GM19372 (cell line): ENCODE data around the gene BUD23.
A peak's percentile ranks its signal among the peaks of the same experiment; 100 is the strongest.
"Not testable (repeated sequence)": the region's sequence is repeated elsewhere in the genome, so short reads cannot be mapped to it uniquely, and the experiment has no call there.

Experiments
- ATAC-seq: cut with Tn5 transposase; IDR thresholded peaks from one replicate; pipeline ENCODE4 v1.9.1; 2021; ENCODE audit warnings: mild to moderate bottlenecking, low read depth, moderate library complexity; ENCODE audit not compliant: unreplicated experiment

Gene BUD23

DNA sequence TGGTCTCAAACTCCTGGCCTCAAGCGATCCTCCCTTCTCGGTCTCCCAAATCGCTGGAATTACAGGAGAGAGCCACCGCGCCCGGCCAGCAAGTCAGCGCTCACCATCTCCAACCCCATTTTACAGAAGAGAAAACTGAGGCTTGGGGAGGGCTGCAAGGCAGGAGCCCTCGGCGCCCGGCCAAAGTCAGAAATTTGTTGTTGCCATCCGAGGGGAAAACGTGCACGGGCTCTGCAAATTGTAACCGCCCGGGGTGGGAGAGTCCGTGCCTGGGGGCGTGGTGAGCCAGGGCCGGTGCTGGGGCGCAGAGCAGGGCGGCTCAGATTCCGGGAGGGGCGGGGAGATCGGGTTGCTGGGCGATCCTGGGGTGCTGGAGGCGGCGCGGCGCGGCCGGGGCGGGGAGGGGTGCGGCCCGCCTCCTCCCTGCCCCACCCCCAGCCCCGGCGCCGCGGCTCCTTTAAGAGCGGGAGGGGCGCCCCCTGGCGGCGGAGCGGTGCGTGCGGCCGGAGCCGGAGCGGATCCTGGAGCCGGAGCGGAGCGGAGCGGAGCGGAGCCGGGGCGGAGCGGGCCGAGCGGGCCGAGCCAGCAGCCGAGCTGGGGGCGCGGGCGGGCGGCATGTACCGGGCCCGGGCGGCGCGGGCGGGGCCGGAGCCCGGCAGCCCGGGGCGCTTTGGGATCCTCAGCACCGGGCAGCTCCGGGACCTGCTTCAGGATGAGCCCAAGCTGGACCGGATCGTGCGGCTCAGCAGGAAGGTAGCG is 15.9 kb upstream of the BUD23 start, which contains the start of gene VPS37D:
Gene VPS37D, plus strand, starts transcription at position 488 of the 759 bp plus-strand sequence. Its CDS starts 128 bp downstream, at position 616.
- ATAC-seq, result peak; percentile 96

DNA sequence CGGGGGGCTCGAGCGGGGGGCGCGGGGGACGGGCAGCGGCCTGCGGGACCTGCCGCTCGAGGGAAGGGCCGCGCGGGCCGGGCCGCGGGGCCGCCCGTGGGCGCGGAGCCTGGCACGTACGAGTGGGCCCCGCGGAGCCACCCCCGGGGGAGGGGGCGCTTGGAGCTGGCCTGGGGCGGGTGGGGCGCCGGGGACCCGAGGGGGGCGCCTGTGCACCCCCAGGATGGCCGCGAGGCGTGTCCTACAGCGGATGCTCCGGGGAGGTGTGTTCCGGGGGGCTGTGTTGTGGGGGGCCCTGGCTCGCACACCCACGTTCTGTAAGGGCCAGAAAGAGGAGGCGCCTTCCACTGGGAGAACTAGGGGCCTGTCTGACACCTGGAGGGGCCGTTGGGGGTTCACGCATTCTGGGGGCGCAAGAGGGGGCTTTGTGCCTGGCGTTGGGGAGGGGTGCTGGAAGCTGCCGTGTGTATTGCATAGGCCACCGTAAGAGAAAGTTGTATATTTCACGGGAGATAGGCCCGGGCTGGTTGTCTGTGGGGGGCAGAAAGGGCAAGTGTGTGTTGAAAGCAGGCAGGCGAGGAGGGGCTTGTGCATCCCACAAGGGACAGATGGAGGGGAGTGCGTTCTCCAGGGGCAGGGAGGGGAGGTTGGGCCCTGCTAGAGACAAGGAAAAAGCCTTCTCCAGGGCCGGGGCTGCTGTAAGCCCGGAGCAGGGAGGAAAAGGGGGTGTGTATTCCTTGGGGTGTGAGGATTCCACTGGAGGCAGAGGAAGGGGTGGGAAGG is 15.1 kb upstream of the BUD23 start:
- ATAC-seq, result no peak

DNA sequence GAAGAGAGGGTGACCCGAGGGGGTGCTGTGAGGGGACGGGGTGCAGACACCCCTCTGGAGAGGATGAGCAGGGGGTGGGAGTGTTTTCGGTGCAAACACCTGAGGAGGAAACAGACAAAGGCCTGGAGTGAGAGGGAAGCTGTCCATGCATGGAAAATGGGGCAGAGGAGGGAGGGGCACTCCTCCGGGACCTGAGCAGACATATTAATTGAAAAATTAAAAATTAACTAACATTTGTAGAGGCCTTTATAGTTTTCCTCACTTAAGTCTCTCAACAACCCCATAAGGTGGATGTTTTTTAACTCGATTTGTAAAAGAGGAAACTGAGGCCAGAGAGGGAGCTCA is 14.5 kb upstream of the BUD23 start:
- ATAC-seq, result no peak

DNA sequence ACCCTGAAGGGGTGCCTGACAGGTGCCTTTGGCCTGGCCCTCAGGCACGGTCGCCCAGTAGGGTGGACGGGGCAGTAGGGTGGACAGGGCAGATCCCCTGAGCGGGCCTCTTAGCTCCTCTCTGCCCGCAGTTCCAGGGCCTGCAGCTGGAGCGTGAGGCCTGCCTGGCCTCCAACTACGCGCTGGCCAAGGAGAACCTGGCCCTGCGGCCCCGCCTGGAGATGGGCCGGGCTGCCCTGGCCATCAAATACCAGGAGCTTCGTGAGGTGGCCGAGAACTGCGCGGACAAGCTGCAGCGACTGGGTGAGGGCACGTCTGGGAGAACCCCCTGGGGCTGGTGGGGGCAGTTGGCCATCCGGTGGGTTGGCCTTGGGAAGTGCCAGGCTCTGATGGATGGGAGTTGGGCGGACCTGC is 14.1 kb upstream of the BUD23 start:
- ATAC-seq, result no peak

DNA sequence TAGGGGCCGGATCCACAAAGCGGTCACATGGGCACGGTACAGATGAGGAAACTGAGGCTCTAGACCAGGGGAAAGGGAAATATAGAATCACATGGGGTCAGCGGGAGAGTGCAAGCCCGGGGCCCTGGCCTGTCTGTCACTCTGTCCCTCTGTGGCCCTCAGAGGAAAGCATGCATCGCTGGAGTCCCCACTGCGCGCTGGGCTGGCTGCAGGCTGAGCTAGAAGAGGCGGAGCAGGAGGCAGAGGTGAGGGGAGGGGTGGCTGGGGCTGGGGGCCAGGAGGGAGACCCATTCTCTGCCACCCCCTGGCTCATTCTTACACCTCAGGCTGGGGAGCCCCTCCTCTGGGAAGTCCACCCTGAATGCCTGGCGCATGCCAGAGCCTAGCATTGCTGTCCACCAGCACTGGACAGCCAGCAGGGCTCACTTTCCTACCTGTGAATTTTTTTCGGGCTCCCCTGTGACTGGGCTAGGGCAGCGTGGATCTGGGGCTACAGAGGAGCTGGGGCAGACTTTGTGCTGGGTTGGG is 13.5 kb upstream of the BUD23 start:
- no peak for ATAC-seq

DNA sequence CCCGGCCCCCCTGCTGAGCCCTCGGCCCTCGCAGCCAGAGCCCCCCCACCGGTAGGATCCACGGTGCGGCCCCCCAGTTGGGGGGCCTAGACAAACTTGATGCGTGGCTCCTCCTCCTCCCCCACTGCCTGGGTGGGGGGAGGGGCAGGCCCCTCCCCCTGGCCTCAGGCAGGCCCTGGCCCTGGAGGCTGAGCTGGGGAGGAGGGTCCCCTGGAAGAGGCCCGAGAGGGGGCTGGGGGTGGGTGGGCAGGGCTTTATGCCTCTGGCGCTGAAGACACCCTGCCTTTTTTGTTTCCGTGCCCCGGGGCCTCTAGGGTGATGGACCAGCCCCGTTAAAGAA is 12.1 kb upstream of the BUD23 start:
- ATAC-seq, result no peak

DNA sequence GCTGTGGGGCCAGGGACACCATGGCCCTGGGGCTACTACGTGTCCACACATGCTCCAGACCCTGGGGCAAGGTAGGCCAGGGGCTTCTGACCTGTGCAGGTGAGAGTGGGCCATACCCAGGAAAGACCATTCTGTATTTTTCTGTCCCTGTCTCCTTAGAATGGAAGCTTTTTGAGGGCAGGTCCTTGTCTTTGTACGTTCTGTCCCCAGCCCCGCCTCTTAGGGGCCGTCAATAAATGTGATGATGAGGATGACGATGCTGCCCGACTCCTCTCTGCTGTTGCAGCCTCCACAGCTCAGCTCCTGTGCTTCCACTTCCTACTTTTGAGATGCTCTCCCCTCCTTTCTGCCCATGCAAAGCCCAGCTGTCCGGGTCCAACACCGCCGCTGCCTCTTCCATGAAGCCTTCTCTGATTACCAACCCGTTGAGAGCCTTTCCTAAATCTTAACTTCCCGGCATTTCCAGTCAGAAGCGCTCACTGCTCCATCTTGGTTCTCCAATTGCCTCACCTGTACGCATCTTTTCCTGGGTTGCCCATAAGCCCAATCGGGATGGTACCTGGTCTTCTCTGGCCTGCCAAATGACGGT is 11.4 kb upstream of the BUD23 start:
- no peak for ATAC-seq

DNA sequence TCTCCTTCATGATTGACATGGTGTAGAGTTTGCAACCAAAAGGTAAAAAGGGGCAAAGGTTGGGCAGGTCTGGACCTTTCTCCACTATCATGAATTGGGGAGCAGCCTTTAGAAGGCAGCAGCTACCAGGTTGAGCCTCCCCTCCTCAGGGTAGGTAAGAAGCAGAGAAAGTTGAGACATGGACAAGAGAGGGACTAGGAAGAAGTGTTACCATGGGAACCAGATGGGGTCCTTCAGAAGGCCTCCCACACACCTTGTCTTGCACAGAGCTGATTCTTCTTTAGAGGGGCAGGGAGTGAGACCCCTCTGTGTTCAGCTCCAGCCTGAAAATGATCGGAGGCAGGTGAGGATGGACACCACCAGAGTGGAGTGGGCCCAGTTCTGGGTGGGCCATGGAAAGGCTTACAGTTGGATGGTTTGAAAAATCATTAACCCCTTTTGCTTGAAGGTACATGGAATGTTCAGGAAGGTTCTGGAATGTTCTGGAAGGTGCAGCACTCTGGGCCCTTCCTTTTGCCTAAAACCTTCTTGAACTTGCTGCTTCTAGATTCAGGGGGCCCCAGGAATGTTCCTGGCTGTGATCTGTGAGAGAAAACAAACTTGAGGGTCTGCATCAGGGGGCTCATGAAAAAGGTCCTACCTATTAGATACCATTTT is 8.8 kb upstream of the BUD23 start:
- ATAC-seq, result no peak

DNA sequence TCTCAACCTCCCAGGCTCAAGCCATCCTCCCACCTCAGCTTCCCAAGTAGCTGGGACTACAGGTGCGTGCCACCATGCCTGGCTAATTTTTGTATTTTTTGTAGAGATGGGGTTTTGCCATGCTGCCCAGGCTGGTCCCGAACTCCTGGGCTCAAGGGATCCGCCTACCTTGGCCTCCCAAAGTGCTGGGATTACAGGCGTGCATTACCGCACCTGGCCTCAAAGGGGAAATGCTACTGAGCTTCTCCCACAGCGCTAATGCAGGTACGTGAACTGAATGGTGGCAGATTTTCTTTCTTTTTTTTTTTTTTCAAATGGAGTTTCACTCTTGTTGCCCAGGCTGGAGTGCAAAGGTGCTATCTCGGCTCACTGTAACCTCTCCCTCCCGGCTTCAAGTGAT is 7.3 kb upstream of the BUD23 start:
- ATAC-seq, result not testable (repeated sequence)

DNA sequence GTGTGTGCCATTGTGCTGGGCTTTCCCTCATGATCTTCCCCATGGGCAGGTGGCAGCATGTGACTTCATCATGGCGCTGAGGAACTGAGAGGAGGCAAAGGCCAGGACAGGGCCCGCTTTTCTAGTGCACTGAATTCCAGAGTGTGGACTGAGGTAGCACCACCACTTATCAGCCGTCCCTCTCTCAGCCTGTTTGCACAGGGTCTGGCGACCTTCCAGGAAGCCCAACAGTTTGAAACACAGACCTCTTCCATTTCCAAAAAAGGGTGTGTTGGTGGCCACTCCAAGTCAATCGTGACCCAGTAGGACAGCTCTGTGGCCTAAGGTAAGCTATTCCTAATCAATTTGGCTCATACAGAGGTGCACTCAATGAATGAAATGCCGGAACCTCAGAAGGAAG is 4.5 kb upstream of the BUD23 start:
- ATAC-seq, result no peak

DNA sequence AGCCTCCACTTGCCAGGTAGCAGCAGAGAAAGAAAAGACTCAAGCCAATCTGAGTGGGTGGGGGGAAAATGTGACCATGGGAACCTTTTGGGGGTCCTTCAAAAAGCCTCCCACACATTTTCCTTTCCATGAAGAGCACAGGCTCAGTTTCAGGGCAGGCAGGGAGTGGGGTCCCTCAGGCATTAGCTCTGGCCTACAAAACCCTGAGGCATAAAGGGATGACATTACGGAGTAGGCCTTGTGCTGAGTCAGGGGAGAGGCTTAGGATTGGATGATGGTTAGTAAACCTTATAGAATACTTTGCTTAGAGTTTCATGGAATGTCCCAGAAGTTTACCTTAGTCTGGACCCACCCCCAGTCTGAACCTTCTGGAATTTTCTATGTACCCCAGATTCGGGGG is 3.7 kb upstream of the BUD23 start:
- ATAC-seq, result no peak

DNA sequence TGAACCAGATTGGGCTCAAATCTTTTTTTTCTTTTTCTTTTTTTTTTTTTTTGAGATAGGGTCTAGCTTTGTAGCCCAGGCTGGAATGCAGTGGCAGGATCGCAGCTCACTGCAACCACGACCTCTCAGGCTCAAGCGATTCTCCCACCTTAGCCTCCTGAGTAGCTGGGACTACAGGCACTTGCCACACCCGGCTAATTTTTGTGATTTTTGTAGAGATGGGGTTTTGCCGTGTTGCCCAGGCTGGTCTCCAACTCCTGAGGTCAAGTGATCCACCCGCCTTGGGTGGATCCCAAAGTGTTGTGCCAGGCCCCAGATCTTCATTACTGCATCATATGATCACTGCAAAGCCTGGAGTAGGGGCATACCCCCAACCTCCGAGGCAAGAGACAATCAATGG is 2.9 kb upstream of the BUD23 start:
- ATAC-seq, result no peak

DNA sequence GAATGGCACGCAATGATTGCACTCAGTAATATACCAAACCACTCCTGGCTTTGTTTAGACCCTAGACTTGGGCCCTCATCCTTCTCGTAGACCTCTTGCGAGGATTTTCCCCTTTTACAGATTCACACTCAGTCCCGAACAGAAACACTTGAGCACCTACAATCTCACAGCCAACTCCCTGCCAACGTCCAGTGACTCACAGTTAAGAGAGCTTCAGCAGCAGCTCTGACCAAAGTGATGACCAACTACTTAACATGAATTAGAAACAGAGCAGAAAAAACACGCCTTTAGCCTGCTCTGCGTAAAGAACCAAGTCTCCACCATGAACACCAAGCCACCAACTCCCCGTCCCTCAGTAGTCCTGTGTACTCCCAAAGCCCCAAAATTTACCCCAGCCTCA is 2.4 kb upstream of the BUD23 start:
- no peak for ATAC-seq

DNA sequence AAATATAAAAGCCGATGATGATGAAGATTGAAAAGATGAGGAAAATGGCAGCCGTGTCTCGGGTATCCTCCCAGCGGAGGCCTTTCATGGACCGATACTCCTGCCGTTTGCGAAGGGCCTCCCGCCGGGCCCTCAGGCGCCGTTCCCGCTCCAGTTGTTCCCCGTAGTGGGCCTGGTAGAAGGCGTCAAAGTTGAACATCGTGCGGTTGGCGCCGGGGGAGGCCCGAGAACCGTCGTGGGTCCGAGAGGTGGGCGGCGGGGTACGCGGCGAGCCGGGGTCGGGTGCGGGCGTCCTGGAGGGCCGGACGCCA is 697 bp upstream of the BUD23 start:
- no peak for ATAC-seq

DNA sequence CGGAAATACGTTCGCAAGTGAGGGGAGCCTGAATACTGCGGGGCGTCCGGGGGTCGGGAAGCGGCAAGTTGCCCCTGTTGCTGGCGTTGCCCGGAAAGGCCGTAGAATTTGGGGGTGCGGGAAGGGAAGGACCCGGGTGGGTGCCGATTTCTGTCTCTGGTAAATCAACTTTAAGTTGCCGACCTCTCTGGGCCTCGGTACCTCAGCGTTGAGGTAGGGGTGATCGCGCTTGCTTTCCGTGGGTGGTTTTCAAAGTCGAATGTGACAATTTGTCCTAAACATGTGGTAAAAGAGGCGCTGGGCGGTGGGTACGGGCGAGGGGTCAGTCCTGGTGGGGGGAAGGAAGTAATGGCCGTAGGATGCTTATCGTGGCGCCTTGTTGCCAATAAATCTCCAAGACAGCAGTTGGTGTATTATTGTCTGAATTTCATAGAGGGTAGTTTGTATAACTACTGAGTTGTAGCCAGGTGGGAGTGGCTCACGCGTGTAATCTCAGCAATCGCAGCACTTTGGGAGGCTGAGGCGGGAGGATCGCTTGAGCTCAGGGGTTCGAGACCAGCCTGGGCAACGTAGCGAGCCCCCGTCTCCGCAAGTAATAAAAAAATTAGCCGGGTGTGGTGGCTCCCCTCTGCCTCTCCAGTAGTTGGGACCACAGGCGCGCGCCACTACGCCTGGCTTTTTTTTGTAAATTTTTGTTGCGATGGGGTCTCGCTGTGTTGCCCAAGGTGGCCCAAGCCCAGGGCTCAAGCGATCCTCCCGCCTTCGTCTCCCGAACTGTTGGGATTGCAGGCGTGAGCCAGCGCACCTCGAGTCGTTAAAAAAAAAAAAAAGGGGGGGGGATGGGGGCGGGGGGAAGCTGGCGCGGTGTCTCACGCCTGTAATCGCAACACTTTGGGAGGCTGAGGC is 644 bp downstream of the BUD23 start:
- ATAC-seq, result peak; percentile 9

DNA sequence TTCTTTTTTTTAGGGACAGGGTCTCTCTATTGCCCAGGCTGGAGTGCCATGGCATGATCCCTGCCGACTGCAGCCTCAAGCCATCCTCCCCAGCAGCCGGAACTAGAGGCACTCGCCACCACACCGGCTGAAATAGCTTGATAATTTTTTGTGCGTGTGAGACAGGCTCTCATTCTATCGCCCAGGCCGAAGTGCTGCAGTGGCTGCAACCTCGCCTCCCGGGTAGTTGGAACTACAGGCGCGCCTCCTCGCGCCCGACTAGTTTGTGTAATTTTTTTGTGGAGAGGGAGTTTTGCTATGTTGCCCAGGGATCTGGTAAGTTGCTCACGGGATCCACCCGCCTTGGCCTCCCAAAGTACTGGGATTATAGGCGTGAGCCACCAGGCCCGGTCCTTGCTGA is 1.9 kb downstream of the BUD23 start:
- ATAC-seq, result no peak

DNA sequence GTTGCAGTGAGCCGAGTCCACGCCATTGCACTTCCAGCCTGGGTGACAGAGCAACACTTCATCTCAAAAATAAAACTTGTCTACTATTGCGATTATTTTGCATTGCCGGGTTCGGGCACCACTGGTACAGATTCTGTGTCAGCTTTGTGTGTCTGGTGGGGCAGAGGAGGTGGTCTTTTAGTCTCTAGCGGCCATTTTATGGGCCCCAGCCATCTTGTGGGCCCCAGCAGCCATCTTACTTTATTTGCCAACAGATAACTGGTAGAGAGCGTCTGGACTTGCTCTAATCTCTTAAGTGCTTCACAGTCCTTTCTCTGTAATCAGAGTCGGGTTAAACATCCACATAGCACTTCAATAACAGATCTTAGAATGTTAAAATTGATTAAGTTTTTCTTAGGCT is 4.9 kb downstream of the BUD23 start:
- no peak for ATAC-seq

DNA sequence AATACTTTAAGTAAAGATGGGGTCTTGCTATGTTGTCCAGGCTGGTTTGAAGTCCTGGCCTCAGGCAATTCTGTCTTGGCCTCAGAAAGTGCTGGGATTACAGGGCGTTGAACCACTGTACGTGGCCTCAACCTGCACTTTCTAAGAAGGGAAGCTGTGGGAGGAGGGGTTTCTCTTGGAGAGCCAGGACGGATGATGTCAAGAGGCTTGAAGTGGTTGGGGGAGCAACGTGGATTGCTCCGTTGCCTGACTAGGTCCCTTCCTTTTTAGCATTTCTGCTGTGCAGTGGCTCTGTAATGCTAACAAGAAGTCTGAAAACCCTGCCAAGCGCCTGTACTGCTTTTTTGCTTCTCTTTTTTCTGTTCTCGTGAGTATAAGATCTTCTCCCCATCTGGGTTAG is 7.2 kb downstream of the BUD23 start:
- ATAC-seq, result no peak

DNA sequence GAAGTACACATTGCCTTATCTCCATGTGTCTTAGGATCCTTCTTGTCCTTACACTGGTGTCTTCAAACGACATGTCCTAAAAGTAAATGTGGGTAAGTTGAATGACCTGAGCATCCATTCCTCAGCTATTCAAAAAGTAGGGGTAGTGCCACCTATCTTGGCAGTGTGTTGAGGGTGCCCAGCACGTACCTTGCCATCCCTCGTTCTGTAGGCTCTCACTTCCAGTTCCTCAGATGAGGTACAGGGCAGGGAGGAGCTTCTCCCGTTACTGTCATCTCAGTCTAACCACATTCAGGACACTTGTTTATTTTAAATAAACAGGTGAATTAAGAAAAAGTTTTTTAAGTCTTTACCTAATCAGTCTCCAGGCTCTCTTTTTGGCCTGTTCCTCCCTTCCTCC is 13.0 kb downstream of the BUD23 start:
- no peak for ATAC-seq

DNA sequence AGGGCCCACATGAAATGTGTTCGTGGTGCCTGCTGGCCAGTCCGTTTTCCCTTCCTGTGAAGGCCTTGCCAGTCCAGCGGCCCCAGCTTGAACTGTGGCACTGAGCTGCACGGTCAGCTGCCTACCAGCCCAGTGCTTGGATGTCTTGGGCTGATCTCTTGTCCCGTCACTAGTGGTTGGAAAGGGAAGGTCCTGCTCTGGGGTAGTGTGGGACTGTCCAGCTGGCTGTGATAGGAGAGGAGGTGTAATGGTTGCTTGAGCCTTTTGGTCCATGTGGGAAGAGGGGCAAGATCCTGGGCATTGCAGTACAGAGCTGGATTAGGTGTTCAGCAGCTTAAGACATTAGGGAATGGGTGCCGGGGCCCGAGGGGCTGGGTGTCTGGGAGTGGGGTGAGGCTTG is 15.0 kb downstream of the BUD23 start:
- no peak for ATAC-seq
